ENCODE data around the gene LRMDA. TPM values are rescaled to one million over a fixed set of nuclear protein-coding genes. Genes with fewer than 3 reads are reported as not detected.

The LRMDA gene
- total and polyA plus RNA-seq, 2 of the 8 experiments (the other 6 are each of a cell fraction or from before 2014, with no cell fraction given): 0.86 to 2.8 TPM

- no peak overlapping the region for H3K4ac ChIP-seq (replicated peaks; ENCODE audit: insufficient read length, low read depth, low read length)
- ChIA-PET POLR2A (ENCODE audit: partially characterized antibody) (interaction anchor here (0.6 kb wide), 1 partner anchor 63 kb away, joined by 3 read pairs; no protein-coding TSS in a partner anchor), CTCF (ENCODE audit: partially characterized antibody) (interaction anchor here (0.6 kb wide), 1 partner anchor 870 kb away, joined by 3 read pairs; no protein-coding TSS in a partner anchor)
- H2AK5ac ChIP-seq (ENCODE audit: low read depth, low read length): no peak overlapping the region
- H3K18ac ChIP-seq (ENCODE audit: extremely low read depth, low read length): no peak overlapping the region
- no peaks in the 10 kb centered on the region for H3K23me2 ChIP-seq (ENCODE audit: low read depth, low read length)
- H2BK5ac ChIP-seq (ENCODE audit: low read depth, low read length): no peak overlapping the region
- no peak overlapping the region for H2BK20ac ChIP-seq (ENCODE audit: low read length)
- H3K9ac ChIP-seq (replicated peaks in 1 of 4; ENCODE audit: extremely low read depth in 1 of 4, low read depth in 3 of 4, low read length in 3 of 4): no peak overlapping the region
- TF ChIP-seq, protein P1, sequence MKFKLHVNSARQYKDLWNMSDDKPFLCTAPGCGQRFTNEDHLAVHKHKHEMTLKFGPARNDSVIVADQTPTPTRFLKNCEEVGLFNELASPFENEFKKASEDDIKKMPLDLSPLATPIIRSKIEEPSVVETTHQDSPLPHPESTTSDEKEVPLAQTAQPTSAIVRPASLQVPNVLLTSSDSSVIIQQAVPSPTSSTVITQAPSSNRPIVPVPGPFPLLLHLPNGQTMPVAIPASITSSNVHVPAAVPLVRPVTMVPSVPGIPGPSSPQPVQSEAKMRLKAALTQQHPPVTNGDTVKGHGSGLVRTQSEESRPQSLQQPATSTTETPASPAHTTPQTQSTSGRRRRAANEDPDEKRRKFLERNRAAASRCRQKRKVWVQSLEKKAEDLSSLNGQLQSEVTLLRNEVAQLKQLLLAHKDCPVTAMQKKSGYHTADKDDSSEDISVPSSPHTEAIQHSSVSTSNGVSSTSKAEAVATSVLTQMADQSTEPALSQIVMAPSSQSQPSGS (IDR thresholded peaks at IDR 0.05; ENCODE audit: low read length): no peak
- TF ChIP-seq BRCA1 (IDR thresholded peaks at IDR 0.05; ENCODE audit: low read depth, low read length) (no peak), JUND (IDR thresholded peaks at IDR 0.05; ENCODE audit: low read length) (no peak)
- H4K8ac ChIP-seq (ENCODE audit: extremely low read depth, insufficient read depth, low read length): no peak overlapping the region
- no peak overlapping the region for H4K91ac ChIP-seq (replicated peaks; ENCODE audit: insufficient read length, low read length)
- no peak overlapping the region for H3K27ac ChIP-seq (ENCODE audit: low read depth, low read length)
- H3K27me3 ChIP-seq (replicated peaks in 1 of 4; ENCODE audit: control insufficient read depth in 3 of 4, extremely low read depth in 1 of 4, insufficient read depth in 3 of 4, low read length in 3 of 4): no peaks in the 10 kb centered on the region
- H3K4me2 ChIP-seq (ENCODE audit: insufficient read depth in 1 of 2, low read depth in 2 of 2, low read length in 2 of 2): no peak overlapping the region
- DNase-seq (ENCODE audit: low read depth in 1 of 2, low spot score in 2 of 2) (no peak), FAIRE-seq (no peak)
- no peaks in the 10 kb centered on the region for H3K9me3 ChIP-seq (ENCODE audit: insufficient read depth in 2 of 2, low read depth in 1 of 2, low read length in 1 of 2)
- no peak overlapping the region for H2BK120ac ChIP-seq (replicated peaks; ENCODE audit: low read depth, low read length)
- no peak overlapping the region for H3K14ac ChIP-seq (ENCODE audit: insufficient read length)
- H3K36me3 ChIP-seq (ENCODE audit: control insufficient read depth in 2 of 4, insufficient read depth in 4 of 4, low read length in 3 of 4): no peaks in the 10 kb centered on the region
- no peak overlapping the region for H4K5ac ChIP-seq (ENCODE audit: insufficient read length, low read depth, low read length)
- no peak overlapping the region for H2BK12ac ChIP-seq (ENCODE audit: low read depth, low read length)
- WGBS, 2 experiments (ENCODE audit: extremely low coverage in 1 of 2, insufficient coverage in 1 of 2, insufficient read length in 1 of 2, insufficient replicate concordance in 2 of 2, low coverage in 1 of 2, low lambda C conversion rate in 2 of 2, missing lambda C conversion rate in 1 of 2): 88% methylated on average over 1 of the region's 1 CpG; no CpG with 5 or more reads in 1 of the 2 experiments
- no peak overlapping the region for H2BK15ac ChIP-seq (ENCODE audit: low read length)
- H3K79me2 ChIP-seq (ENCODE audit: control insufficient read depth in 1 of 2, insufficient read depth in 2 of 2, low read length in 2 of 2): no peaks in the 10 kb centered on the region
- H3K4me1 ChIP-seq (replicated peaks in 1 of 4; ENCODE audit: control insufficient read depth in 3 of 4, insufficient read depth in 4 of 4, low read length in 3 of 4): no peaks in the 10 kb centered on the region
- H3K56ac ChIP-seq (replicated peaks; ENCODE audit: insufficient read length, low read depth, low read length): no peak overlapping the region
- H2AFZ ChIP-seq (ENCODE audit: low read length): no peak overlapping the region
- H4K20me1 ChIP-seq (replicated peaks in 1 of 2; ENCODE audit: control insufficient read depth in 1 of 2, insufficient read depth in 2 of 2, low read length in 2 of 2): no peaks in the 10 kb centered on the region
- no peak overlapping the region for H3K23ac ChIP-seq (ENCODE audit: insufficient read length)
- H3K79me1 ChIP-seq (ENCODE audit: low read depth, low read length): no peaks in the 10 kb centered on the region
- H3K4me3 ChIP-seq (ENCODE audit: extremely low read depth in 1 of 4, insufficient read depth in 2 of 4, low read depth in 3 of 4, low read length in 4 of 4): no peak overlapping the region
Observed at GRCh38 chr10:76514869-76515268, 1083.4 kb downstream of the LRMDA start.
